OCI-LY1 (cell line): Measurements from ENCODE around the gene CYP4F11.
"Not testable (repeated sequence)": the region's sequence is repeated elsewhere in the genome, so short reads cannot be mapped to it uniquely, and the experiment has no call there.

Source experiments
- H2AFZ ChIP-seq: fragments of 200-600 bp; sonication (generic), shearing (Covaris generic); 2 replicates; pipeline ENCODE4 v1.6.0; 2014; ENCODE audit warnings: antibody characterized with exemption, mild to moderate bottlenecking, low read length
- H3F3A ChIP-seq: fragments of 200-600 bp; sonication (generic), shearing (Covaris generic); 2 replicates; pipeline ENCODE4 v1.6.0; 2014; ENCODE audit warnings: mild to moderate bottlenecking, antibody characterized with exemption, low read length, moderate library complexity; ENCODE audit not compliant: insufficient read depth
- H3K27ac ChIP-seq: fragments of 200-600 bp; sonication (generic); 2 replicates; pipeline ENCODE4 v1.5.1; 2014; ENCODE audit warnings: low read length, mixed run types, mild to moderate bottlenecking, low read depth; ENCODE audit not compliant: poor library complexity, severe bottlenecking
- H3K27me3 ChIP-seq: fragments of 200-600 bp; sonication (generic); 2 replicates; pipeline ENCODE4 v1.6.0; 2014; ENCODE audit warnings: antibody characterized with exemption, mild to moderate bottlenecking, low read length, moderate library complexity; ENCODE audit not compliant: insufficient read depth
- H3K36me3 ChIP-seq: fragments of 200-600 bp; sonication (generic); 2 replicates; pipeline ENCODE4 v1.6.1; 2014; ENCODE audit warnings: mild to moderate bottlenecking, antibody characterized with exemption, low read length, moderate library complexity, mixed read lengths; ENCODE audit not compliant: insufficient read depth
- H3K4me1 ChIP-seq: fragments of 200-600 bp; sonication (generic); 2 replicates; pipeline ENCODE4 v1.5.1; 2014; ENCODE audit warnings: mild to moderate bottlenecking, low read length, moderate library complexity; ENCODE audit not compliant: insufficient read depth, severe bottlenecking
- H3K4me2 ChIP-seq: fragments of 200-600 bp; sonication (generic), shearing (Covaris generic); 2 replicates; pipeline ENCODE4 v1.6.1; 2014; ENCODE audit warnings: low read length
- H3K4me3 ChIP-seq: fragments of 200-600 bp; sonication (generic); 2 replicates; pipeline ENCODE4 v1.5.1; 2014; ENCODE audit warnings: low read length, low read depth, mild to moderate bottlenecking, mixed read lengths; ENCODE audit not compliant: poor library complexity, severe bottlenecking
- H3K79me2 ChIP-seq: fragments of 200-600 bp; shearing (Covaris generic); 2 replicates; pipeline ENCODE4 v1.6.1; 2016; ENCODE audit warnings: mixed run types, low read length, mixed read lengths; ENCODE audit not compliant: insufficient read depth
- H3K9ac ChIP-seq: fragments of 200-600 bp; sonication (generic), shearing (Covaris generic); 2 replicates; pipeline ENCODE4 v1.6.1; 2014; ENCODE audit warnings: mild to moderate bottlenecking, low read length, mixed read lengths
- H3K9me2 ChIP-seq: fragments of 200-600 bp; sonication (generic), shearing (Covaris generic); 2 replicates; pipeline ENCODE4 v1.6.1; 2014; ENCODE audit warnings: low read depth, mild to moderate bottlenecking, low read length, mixed read lengths
- H3K9me3 ChIP-seq: fragments of 200-600 bp; shearing (Covaris generic); 2 replicates; pipeline ENCODE4 v1.6.1; 2014; ENCODE audit warnings: low read length, mixed read lengths
- H4K20me1 ChIP-seq: fragments of 200-600 bp; sonication (generic), shearing (Covaris generic); 2 replicates; pipeline ENCODE4 v1.6.0; 2016; ENCODE audit warnings: mild to moderate bottlenecking, low read length; ENCODE audit not compliant: insufficient read depth
- EZH2 ChIP-seq: fragments of 200-600 bp; sonication (generic), shearing (Covaris generic); IDR thresholded peaks from 2 replicates; pipeline ENCODE4 v1.8.0; 2017; ENCODE audit warnings: borderline replicate concordance, mixed run types, mild to moderate bottlenecking, antibody characterized with exemption, low read length, moderate library complexity, mixed read lengths
- TF ChIP-seq, protein P1 (sequence below): fragments of 200-600 bp; sonication (generic), shearing (Covaris generic); IDR thresholded peaks from 2 replicates; pipeline ENCODE4 v1.5.1; 2017; ENCODE audit warnings: mild to moderate bottlenecking, antibody characterized with exemption, low read length, moderate library complexity, mixed read lengths

CYP4F11 gene

DNA sequence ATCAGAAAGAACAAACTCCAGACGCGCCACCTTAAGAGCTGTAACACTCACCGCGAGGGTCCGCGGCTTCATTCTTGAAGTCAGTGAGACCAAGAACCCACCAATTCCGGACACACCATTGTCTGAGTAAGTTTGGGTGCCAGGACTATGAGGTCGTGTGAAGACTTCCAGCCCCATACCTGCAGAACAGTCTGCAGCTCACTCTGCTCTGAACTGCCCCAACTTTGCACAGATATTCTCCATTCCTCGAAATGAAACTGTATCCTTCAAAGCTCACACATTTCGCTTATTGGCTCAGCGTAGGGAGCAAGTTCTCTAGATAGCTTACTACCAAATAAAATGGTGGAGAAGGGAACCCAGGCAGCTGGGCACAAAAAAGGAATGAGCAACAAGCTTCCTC is 33.8 kb downstream of the CYP4F11 start:
- H3K4me3 ChIP-seq = no peak overlapping the region
- no peak overlapping the region for H3K27ac ChIP-seq
- no peaks in the 10 kb centered on the region for H3K79me2 ChIP-seq
- no peaks in the 10 kb centered on the region for H3K9me3 ChIP-seq
- H3K36me3 ChIP-seq = no peaks in the 10 kb centered on the region
- no peaks in the 10 kb centered on the region for H3F3A ChIP-seq
- TF ChIP-seq EZH2 = no peak
- TF ChIP-seq, protein P1, sequence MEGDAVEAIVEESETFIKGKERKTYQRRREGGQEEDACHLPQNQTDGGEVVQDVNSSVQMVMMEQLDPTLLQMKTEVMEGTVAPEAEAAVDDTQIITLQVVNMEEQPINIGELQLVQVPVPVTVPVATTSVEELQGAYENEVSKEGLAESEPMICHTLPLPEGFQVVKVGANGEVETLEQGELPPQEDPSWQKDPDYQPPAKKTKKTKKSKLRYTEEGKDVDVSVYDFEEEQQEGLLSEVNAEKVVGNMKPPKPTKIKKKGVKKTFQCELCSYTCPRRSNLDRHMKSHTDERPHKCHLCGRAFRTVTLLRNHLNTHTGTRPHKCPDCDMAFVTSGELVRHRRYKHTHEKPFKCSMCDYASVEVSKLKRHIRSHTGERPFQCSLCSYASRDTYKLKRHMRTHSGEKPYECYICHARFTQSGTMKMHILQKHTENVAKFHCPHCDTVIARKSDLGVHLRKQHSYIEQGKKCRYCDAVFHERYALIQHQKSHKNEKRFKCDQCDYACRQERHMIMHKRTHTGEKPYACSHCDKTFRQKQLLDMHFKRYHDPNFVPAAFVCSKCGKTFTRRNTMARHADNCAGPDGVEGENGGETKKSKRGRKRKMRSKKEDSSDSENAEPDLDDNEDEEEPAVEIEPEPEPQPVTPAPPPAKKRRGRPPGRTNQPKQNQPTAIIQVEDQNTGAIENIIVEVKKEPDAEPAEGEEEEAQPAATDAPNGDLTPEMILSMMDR = no peak
- no peaks in the 10 kb centered on the region for H3K4me1 ChIP-seq
- H3K9me2 ChIP-seq = no peaks in the 10 kb centered on the region
- H3K27me3 ChIP-seq = no peaks in the 10 kb centered on the region
- H3K9ac ChIP-seq = no peak overlapping the region
- no peaks in the 10 kb centered on the region for H4K20me1 ChIP-seq
- no peak overlapping the region for H2AFZ ChIP-seq
- H3K4me2 ChIP-seq = no peak overlapping the region

DNA sequence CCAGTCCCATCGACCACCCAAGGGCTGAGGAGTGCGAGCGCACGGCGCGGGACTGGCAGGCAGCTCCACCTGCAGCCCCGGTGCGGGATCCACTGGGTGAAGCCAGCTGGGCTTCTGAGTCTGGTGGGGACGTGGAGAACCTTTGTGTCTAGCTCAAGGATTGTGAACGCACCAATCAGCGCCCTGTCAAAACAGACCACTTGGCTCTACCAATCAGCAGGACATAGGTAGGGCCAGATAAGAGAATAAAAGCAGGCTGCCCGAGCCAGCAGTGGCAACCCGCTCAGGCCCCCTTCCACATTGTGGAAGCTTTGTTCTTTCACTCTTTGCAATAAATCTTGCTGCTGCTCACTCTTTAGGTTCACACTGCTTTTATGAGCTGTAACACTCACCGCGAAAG is 34.3 kb downstream of the CYP4F11 start:
- not testable (repeated sequence) for H4K20me1 ChIP-seq, H3K79me2 ChIP-seq, H3K4me3 ChIP-seq, H3K9me3 ChIP-seq, H3F3A ChIP-seq, H3K27me3 ChIP-seq, H3K9me2 ChIP-seq, H3K9ac ChIP-seq, H2AFZ ChIP-seq, H3K27ac ChIP-seq, H3K36me3 ChIP-seq, H3K4me1 ChIP-seq, H3K4me2 ChIP-seq

DNA sequence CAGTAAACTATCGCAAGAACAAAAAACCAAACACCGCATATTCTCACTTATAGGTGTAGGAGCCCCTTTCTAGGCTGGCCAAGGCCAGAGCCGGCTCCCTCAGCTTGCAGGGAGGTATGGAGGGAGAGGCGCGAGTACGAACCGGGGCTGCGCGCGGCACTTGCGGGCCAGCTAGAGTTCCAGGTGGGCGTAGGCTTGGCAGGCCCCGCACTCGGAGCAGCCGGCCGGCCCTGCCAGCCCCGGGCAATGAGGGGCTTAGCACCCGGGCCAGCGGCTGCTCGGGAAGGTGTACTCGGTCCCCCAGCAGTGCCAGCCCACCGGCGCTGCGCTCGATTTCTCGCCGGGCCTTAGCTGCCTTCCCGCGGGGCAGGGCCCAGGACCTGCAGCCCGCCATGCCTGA is 34.8 kb downstream of the CYP4F11 start:
- H3K79me2 ChIP-seq, H3K4me2 ChIP-seq, H3K9me2 ChIP-seq, H3K4me1 ChIP-seq, H3K4me3 ChIP-seq, H3K9ac ChIP-seq, H3K36me3 ChIP-seq, H3K9me3 ChIP-seq, H3K27ac ChIP-seq, H2AFZ ChIP-seq, H3K27me3 ChIP-seq, H3F3A ChIP-seq, H4K20me1 ChIP-seq: not testable (repeated sequence)

DNA sequence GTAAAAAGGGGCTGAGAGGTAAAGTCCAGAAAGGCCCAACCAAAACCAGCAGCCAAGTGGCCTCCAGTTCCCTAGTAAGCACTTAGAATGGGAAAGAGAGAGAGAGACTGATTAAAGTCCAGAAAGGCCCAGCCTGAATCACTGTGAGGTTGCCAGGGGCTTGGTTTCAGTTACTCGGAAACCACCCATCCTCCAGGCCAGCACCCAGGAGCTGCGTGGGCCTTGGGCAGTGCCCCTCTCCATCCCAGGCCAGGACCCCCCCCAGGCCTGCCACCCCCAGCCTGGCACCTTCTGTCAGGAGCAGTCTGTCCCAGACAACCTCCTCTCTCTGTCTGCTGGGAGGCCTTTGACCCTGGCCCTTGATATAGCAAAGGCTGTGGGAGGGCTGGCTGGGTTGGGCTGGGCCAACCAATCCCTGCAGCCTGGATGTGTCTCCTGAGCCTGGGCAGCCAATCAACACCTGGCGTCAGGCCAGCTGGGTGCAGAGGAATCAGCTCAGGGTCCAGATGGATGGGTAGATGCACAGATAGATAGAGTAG is 36.5 kb downstream of the CYP4F11 start, which contains the start of gene CYP4F2:
Gene CYP4F2 (minus strand): TSS at position 337 of the 539 bp plus-strand sequence. CDS start 463 bp downstream, outside the sequence.
- H3K27me3 ChIP-seq = no peaks in the 10 kb centered on the region
- H3K4me2 ChIP-seq = no peak within 1 kb of the TSS
- no peaks in the 10 kb centered on the region for H3K9me2 ChIP-seq
- no peaks in the 10 kb centered on the region for H3F3A ChIP-seq
- H3K4me3 ChIP-seq = no peak within 1 kb of the TSS
- TF ChIP-seq, protein P1 = no peak
- no peak for TF ChIP-seq EZH2
- H2AFZ ChIP-seq = no peak within 1 kb of the TSS
- no peaks in the 10 kb centered on the region for H3K79me2 ChIP-seq
- no peak within 1 kb of the TSS for H3K27ac ChIP-seq
- no peaks in the 10 kb centered on the region for H3K36me3 ChIP-seq
- no peaks in the 10 kb centered on the region for H3K9me3 ChIP-seq
- H3K9ac ChIP-seq = no peak within 1 kb of the TSS
- H3K4me1 ChIP-seq = no peaks in the 10 kb centered on the region
- H4K20me1 ChIP-seq = no peaks in the 10 kb centered on the region
